Loucy (cell line): ENCODE data around the gene ADGRD1.

Experiments
- EZH2phosphoT487 ChIP-seq: fragments of 200-600 bp; IDR thresholded peaks from 2 replicates; pipeline ENCODE4 v1.6.1; 2018; ENCODE audit warnings: antibody characterized with exemption, mild to moderate bottlenecking, moderate library complexity, borderline replicate concordance
- TF ChIP-seq, protein P1 (sequence below): fragments of 200-600 bp; sonication (generic); conservative IDR thresholded peaks from 2 replicates; pipeline ENCODE4 v1.5.1; 2014; ENCODE audit warnings: mild to moderate bottlenecking, antibody characterized with exemption, low read length

DNA sequence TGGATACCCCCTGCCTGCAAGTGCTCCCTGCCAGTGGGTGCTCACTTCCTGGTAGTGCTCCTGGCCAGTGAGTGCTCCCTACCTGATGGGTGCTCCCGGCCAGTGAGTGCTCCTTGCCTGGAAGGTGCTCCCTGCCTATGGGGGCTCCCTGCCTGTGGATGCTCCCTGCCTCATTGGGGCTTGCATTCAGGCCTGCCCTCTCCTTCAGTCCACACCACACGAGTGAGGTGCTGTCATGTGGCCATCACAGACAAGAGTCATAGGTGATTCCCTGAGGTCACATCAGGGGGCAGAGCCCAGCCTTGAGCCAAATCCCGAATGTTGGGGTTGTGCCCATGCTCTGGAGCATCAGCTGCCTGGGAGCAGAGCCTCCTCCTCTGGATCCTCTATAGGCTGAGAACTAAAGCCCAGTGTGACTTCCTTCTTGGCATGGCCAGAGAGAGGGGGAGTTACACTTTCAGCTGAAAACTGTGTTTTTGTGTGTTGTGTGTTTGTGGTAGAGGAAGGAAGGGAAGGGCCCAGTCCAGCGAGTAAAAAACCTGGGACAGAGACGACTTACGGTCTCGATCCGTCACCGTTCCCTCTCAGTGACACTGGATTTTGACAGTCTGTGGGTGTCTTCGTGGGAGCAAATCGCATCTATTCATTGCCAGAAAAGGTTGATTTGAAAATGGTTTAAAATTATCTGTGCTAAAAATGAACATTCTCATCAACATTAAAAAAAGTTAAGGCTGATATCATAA, 136.0 kb downstream of the ADGRD1 start:
- TF ChIP-seq, protein P1, sequence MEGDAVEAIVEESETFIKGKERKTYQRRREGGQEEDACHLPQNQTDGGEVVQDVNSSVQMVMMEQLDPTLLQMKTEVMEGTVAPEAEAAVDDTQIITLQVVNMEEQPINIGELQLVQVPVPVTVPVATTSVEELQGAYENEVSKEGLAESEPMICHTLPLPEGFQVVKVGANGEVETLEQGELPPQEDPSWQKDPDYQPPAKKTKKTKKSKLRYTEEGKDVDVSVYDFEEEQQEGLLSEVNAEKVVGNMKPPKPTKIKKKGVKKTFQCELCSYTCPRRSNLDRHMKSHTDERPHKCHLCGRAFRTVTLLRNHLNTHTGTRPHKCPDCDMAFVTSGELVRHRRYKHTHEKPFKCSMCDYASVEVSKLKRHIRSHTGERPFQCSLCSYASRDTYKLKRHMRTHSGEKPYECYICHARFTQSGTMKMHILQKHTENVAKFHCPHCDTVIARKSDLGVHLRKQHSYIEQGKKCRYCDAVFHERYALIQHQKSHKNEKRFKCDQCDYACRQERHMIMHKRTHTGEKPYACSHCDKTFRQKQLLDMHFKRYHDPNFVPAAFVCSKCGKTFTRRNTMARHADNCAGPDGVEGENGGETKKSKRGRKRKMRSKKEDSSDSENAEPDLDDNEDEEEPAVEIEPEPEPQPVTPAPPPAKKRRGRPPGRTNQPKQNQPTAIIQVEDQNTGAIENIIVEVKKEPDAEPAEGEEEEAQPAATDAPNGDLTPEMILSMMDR, result no peak
- TF ChIP-seq EZH2phosphoT487, result no peak
